ENCODE measurements around the gene TRIM14.
A peak's percentile ranks its signal among the peaks of the same experiment; 100 is the strongest.
"Not testable (repeated sequence)": the region's sequence is repeated elsewhere in the genome, so short reads cannot be mapped to it uniquely, and the experiment has no call there.

The TRIM14 gene

DNA sequence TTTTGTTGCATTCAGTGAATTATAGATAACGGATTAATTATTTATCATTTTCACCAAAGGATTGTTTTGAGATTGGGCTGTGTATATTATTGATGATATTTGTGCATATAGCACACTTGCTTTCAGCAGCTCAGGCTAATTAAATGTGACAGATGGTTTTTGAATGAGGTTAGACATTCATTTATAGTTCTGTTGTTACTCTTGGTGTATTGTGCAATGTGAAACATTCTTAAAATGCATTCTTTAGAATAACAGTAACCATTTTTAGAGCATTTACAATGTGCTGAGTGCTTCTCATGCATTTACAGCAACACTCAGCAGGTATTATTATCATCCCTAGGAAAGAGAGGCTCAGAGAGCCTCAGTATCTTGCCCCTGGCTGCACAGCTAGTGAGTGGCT, 38.7 kb downstream of the TRIM14 start:
- no peak for DNase-seq

DNA sequence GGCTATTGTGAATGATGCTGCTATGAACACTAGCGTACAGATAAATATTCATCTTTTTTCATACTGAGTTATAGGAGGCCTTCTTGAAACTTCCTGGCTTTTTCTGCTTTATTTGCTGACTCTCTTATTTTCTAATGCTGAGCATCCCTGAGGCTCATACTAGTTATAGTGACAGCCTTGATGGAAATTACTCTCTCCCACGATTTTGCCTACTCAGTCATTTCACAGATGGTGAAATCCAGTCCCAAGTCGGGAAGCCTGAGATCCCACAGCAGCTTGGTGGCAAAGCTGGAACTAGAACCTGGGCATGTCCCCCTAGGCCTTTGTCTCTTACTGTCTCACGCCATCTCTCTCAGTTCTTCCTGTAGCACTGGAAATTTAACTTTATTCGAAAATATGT, 40.1 kb downstream of the TRIM14 start:
- no peak for DNase-seq

DNA sequence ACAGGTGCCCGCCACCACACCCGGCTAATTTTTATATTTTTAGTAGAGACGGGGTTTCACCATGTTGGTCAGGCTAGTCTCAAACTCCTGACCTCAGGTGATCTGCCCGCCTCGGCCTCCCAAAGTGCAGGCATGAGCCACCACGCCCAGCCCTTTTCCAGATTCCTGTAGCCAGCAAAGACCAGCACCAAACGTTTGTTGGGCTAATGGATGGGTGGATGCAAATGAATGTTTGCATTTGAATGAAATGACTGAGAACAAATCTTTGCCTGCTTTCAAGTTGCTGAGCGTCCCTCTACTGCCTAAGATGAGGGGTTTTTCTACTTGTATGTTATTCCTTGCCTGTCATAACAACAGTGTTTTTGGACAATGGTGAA, 42.5 kb downstream of the TRIM14 start:
- DNase-seq, result not testable (repeated sequence)

DNA sequence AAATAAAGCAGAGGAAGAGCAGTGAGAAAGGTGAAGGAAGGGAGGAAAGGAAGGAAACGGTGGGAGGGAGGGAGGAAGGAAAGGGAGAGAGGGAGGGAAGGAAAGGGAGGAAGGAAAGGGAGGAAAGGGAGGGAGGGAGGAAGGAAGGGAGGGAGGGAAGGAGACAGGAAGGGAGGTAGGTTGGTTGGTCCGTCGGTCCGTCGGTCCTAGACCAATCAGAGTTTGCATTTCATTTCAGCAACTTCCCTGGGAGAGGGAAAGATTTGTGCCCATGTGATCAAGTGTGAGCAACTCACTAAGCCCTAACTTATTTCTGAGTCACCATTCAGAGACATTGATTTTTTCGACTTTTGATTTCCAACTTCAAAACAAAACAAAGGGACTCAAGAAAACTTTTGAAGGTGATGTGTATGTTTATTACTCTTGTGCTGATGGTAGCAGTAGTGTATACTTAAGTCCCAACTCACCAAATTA, 43.7 kb downstream of the TRIM14 start:
- DNase-seq, result no peak

DNA sequence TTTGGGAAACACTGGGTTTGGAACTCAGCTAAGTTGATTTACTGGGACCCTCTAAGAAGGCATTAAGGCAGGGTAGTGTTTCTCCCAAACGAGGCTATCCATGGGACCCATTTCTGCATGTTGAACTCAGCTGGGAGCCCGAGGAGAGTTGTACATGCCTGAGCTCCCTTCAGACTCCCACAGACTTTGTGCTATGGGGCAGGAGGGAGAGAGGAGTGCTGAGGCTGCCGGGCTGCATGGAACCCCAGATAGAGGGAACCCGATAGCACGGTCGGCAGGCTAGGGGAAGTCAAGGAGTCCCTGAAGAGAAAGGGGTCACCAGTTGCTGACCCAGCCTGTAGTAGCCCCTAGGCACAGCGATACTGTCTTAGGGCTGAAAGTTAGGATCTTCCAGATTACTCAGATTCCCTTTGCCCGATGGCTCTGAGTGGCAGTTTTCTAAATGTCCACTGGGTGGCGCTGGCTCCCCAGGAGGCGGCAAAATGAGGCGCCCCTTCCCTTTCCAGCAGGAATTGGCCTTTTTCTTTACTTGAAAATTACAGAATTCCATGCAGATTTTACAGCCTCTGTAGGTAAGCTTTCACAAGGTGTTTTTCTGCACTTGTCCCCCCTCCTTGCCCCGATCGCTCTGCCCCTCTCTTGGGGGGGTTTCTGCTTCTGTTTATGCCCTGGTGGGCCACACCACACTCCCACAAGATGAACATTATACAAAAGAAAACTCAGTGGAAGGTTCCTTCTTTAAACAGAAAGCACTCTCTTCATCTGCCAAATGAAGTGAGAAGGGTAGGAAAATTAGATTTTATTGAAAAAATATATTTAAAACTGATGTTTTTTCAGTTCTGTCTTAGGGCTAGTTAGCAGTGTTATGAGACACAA, 44.7 kb downstream of the TRIM14 start:
- DNase-seq, result peak; percentile 45

DNA sequence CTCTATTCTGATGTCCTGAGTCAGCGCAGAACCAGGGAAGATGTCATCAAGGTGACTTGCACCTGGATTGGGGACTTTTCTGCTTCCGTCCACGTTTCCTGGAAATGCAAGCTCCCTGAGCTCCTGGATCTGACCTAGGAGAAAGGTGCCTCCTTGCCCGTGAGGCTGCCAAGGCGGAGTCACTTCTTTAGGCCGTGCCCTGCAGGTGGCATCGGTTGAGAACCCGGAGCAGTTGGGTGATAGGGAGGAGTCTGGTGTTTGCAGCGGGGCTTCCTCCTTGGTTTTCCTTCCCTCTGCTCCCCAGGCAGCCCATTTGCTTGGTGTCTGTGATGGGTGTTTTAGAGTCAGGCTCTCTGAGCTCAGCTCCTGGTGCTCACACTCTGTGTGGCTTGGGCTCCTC, 47.3 kb downstream of the TRIM14 start:
- no peak for DNase-seq

DNA sequence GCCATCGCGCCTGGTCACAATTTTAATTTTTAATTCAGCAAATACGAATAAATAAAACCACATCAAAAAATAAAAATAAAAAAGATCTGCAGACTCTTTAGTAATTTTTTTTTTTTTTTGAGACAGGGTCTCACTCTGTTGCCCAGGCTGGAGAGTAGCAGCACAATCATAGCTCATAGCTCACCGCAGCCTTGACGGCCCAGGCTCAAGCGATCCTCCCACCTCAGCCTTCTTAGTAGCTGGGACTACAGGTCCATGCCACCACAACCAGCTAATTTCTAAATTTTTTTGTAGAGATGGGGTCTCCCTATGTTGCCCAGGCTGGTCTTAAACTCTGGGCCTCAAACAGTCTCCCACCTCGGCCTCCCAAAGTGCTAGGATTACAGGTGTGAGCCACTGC, 48.3 kb downstream of the TRIM14 start:
- DNase-seq, result no peak

DNA sequence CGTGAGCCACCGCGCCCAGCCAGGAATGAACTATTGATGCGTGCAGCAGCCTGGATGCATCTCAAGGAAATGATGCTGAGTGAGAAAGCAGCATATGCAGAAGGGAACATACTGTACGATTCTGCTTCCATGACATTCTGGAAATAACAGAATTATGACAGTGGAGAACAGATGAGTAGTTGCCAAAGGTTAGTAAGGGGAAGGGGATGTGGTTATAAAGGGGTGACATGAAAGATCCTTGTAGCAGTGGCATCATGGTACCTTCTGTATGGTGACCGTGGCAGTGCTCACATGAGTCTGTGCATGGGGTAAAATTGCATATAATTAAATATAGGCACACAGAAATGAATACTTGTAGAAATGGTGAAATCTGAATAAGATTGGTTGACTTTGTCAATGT, 49.5 kb downstream of the TRIM14 start:
- no peak for DNase-seq

DNA sequence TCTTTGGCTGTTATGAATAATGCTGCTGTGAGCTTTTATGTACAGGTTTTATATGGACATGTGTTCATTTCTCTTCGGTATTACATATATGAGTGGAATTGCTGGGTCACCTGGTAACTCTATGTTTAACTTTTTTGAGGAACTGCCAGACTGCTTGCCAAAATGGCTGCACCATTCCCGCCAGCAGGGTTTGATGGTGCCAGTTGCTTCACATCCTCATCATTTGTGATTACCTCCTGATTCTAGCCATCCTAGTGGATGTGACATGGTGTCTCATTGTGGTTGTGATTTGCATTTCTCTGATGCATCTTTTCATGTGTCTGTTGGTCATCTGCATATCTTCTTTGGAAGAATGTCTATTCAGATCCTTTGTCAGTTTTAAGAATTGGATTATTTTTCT, 51.8 kb downstream of the TRIM14 start:
- DNase-seq, result no peak

DNA sequence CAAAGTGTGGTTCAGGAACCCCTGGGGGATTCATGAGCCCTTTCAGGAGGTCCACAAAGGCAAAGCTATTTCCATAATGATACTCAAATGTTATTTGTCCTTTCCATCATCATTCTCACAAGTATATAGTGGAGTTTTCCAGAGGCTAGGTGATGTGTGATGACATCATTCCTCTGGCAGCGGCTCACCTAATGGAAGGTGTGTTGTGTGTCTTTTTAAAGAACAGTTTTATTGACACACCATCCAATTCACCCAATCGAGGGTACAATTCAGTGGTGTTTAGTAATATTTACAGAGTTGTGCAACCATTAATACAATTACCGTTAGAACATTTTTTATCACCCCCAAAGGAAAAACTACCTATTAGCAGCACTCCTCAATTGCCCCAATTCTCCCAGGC, 52.8 kb downstream of the TRIM14 start:
- DNase-seq, result no peak

DNA sequence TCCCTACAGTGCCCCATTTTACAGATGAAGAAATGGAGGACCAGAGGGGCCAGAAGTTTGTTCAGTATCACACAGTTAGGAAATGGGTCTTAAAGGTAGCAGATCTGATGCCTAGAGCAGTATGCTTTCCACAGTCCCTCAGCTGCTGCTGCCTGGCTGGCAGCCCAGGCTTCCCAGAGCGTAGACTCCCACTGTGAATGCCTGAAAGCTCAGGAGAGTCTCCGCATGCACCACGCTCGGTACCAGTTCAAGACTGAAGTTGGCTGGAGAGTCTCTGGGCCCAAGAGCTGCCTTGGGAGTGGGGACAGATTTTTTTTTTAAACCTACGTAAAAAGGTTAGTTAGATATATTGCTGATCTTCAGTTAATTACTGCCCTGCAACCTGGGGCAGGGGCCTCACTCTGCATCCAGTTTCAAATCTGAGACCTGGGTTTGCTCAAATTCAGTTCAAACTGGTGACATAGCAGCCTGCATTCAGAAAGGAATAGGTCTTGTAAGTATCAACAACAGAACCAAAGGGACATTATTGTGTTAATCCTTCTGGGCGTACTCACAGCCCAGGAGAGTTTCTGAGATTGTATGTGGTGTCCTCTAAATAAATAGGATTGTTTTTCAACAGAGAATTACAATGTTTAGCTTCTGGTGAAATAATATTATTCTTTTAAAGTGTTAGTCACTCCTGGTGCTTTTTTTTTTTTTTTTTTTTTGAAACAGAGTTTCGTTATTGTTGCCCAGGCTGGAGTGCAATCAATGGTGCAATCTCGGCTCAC, 54.2 kb downstream of the TRIM14 start:
- DNase-seq, result no peak

DNA sequence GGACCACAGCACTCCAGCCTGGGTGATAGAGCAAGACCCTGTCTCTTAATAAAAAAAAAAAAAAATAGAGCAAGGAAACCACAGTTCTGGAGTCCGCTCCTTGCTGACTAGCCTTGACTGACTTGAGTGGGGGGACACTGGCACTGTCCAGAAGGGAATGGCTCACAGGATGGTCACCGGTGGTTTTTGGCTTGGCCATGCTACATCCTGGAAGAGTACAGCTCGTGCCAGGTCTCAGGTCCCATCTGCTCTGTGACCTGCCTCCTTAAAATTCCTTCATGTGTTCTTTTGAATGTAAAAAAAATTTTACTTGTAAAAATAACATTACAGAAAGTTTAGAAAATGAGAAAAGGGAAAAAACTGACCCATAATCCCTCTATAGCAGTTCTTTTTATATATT, 56.9 kb downstream of the TRIM14 start:
- no peak for DNase-seq

DNA sequence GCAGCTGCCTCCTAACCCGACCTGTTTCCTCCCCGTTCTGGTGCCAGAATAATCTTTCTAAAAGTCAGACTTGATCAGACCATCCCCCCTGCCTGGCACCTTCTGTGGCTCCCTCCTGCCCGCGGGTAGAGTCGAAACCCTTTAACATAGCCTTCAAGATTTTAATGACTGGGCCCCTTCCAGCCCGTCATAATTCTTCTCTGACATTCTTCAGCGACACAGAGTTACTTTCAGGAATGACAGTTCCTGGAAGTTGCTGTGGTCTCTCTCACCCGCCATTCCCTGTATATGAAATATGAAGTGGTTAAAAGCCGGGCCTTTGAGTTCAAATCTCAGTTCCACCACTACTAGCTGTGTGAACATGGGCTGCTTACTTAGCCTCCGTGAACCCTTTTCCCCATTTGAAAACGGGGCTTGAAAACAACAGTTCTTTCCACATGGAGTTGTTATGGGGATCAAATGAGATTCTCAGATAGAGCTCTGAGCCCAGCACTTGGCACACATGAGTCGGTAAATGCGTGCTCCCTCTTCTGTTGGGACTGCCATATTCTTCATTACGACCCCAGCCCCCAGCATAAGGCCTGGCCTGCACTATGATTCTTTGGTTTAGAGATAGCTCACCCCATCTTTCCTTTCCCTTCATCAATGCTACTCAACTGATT, 61.8 kb downstream of the TRIM14 start:
- no peak for DNase-seq

DNA sequence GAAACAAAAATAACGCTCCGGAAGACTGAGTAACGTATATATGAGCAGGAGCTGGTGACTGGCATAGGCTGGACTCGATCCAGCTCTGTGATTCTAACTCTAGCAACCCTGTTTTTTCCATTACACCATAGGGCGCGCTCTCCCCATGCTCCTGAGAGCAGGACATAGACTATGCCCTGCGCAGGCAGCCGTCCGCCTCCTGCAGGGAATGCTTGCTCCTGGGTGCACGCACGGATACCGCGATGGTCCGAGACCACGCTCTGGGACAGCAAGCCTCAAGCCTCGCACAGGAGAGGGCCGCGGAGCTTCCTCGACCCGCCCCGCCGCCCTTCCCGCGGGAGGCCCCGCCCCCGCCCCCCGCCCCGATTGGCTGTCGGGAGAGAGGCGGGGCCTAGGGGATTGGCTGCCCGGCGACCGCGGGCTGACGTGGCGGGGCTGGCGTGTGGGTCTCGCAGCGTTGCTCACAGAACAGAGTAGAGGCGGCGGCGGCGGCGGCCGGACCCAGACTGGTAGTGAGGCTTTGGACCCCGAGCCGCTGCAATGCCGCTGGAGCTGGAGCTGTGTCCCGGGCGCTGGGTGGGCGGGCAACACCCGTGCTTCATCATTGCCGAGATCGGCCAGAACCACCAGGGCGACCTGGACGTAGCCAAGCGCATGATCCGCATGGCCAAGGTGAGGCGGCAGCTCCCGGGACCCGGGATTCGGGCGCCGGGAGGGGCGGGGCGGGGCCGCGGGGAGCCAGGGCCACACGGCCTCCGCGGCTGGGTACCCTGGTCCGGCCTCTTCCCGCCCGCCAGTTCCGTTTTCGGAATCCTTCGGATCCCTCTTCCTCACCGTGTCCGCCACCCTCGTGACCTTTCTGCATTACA, 62.5 kb downstream of the TRIM14 start, which contains the start of gene NANS:
NANS (plus strand) TSS at position 464 of the 869 bp plus-strand sequence; CDS start at position 541, 77 bp downstream.
- peak; percentile 86 for DNase-seq

DNA sequence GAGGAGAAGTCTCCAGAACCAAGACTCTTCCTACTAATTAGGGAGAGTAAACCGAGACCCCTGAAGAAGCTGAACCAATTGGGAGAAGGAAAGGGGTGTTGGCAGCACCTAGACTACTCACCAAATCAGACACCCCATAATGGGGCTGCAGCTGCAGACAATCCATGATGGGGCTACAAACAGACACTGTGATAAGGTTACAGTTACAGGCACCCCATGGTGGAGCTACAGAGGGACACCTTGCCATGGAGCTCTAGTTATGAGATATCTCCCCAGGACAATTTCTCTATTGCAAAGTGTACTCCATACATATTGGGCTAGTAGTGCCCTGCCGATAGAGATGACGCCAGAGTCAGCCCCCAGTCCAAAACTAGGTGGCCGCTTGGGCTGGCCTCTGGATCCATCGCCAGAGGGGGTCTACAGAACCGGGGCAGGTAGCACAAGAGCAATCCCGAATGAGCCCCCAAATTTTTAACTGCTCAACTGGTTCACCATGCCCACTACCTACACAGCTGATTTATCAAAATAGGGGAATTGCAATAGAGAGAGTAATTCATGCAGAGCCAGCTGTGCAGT, 64.6 kb downstream of the TRIM14 start:
- DNase-seq, result no peak

DNA sequence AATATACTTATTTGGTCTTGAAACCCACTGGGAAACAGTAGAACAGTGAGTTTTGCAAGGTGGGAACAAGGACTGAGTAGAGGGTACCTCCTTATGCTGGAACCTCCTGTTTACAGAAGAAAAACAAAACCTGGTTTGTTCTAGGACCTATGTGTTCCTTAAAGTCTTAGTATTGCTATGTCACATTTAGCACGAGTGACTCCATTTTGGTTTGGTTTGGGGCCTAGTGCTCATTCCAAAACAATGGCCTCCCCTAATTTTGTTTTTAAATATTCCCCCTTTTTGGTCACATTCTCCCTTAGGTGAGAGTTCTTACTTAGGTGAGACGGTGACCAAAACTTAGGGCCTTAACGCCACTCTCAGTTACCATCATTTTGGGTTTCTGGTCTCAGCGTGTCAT, 68.7 kb downstream of the TRIM14 start:
- DNase-seq, result no peak

DNA sequence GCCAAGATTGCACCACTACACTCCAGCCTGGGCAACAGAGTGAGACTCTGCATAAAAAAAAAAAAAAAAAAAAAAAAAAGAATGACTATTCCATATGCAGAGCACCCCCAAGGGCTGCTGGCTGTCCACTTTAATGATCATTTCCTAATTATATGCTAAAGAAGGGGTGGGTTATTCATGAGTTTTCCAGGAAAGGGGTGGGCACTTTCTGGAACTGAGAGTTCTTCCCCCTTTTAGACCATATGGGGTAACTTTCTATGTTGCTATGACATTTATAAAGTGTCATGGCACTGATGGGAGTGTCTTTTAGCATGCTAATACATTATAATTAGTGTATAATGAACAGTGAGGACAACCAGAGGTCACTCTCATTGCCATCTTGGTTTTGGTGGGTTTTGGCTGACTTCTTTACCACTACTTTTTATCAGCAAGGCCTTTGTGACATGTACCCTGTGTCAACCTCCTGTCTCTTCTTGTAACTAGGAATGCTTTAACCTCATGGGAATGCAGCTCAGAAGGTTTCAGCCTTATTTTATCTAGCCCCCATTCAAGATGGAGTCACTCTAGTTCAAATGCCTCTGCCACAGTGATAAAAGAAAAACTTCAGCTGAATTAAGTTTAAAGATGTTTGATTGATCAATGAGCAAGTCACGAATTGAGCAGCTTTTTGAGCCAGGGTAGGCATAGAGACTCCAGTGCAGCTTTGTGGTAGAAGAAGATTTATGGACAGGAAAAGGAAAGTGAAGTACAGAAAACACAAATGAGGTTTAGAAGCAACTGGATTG, 69.5 kb downstream of the TRIM14 start:
- DNase-seq, result no peak

DNA sequence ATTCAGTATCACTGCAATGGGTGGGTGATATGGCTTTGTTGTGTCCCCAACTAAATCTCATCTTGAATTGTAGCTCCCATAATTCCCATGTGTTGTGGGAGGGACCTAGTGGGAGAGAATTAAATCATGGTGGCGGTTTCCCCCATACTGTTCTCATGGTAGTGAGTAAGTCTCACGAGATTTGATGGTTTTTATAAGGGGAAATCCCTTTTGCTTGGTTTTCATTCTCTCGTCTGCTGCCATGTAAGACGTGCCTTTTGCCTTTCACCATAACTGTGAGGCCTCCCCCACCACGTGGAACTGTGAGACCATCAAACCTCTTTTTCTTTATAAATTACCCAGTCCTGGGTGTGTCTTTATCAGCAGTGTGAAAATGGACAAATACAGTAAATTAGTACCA, 72.0 kb downstream of the TRIM14 start:
- no peak for DNase-seq

DNA sequence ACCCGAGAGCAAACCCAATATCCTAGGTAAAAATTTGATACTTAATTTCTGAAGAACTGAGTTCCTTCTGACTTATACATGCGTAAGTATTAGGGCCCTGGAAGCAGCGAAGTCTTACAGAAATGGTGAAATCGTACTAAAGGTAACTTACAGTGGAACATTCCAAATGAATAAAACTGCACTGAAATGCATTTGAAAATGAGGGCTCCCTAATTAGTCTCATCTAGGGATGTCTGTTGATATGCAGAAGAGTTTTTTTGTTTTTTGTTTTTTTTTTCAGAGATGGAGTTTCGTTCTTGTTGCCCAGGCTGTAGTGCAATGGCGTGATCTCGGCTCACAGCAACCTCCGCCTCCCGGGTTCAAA, 72.9 kb downstream of the TRIM14 start:
- no peak for DNase-seq

DNA sequence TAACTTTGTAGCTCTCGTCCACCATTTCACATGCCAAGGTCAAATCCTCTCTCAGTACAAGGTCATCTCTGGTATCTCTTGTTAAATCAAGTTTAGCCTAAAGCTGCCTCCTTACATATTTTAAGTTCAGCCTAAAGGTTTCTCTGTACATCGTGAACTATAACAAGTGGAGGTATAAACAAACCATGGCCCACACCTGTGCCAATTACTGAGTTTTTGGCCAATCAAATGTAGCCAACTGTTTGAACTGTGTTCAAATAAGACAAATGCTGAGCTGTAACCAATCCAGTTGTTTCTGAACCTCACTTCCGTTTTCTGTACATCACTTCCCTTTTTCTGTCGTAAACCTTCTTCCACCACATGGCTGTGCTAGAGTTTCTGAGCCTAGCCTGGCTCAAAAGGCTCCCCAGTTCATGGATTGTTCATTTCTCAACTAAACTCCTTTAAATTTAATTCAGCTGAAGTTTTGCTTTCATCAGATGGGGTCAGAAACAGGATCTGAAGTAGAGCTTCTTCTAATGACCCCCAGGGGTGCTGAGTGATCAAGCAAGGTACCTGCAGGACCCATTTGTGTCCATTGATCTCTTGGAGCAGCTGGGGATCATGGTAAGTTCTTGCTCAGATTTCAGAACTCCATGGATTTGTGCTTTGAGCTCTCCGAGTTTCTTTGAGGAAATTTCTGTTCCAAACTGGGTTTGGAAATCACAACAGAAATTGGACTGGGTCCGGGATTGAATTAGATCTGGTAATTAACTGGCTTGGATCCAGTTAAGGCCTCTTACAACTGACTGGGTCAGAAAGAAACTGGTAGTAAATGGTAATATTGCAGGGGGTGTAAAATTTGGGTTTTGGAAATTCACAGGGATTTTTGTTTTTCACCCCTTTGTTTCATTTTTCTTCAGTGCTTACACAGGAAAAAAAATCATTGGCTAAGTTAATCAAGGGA, 73.5 kb downstream of the TRIM14 start:
- DNase-seq, result no peak

Data from NCI-H774 (cell line).